NK-92 (cell line): ENCODE data around the gene UNC5C.
"Not testable (repeated sequence)": the region's sequence is repeated elsewhere in the genome, so short reads cannot be mapped to it uniquely, and the experiment has no call there.

Experiments
- DNase-seq: peaks from one replicate; lab custom pipeline; 2025; ENCODE audit not compliant: unreplicated experiment; lab: John Stamatoyannopoulos, UW

UNC5C gene

DNA sequence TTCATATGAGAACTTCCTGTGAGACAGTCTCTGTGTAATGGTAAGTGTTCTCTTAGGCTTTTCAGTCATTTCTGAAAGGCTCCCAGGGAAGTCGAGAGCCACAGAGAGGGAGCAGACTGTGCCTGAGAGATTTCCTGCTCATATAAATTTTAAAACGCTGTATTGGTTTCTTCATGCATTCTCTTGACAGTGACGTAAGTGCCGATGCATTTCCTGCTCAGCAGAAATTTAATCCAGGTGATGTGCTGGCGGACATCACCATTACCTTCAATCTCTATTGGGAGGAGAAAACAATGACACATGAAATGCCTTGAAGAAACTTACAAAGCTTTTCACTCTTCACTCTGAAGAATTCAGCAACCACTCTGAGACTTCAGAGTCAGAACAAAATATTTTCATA is 407.4 kb downstream of the UNC5C start:
- DNase-seq = no peak

DNA sequence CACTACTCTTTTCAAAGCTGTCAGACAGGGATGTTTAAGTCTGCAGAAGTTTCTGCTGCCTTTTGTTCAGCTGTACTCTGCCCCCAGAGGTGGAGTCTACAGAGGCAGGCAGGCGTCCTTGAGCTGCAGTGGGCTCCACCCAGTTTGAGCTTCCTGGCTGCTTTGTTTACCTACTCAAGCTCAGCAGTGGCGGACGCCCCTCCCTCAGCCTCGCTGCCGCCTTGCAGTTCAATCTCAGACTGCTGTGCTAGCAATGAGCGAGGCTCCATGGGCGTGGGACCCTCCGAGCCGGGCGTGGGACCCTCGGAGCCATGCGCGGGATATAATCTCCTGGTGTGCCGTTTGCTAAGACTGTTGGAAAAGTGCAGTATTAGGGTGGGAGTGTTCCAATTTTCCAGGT is 409.3 kb downstream of the UNC5C start:
- DNase-seq = not testable (repeated sequence)

DNA sequence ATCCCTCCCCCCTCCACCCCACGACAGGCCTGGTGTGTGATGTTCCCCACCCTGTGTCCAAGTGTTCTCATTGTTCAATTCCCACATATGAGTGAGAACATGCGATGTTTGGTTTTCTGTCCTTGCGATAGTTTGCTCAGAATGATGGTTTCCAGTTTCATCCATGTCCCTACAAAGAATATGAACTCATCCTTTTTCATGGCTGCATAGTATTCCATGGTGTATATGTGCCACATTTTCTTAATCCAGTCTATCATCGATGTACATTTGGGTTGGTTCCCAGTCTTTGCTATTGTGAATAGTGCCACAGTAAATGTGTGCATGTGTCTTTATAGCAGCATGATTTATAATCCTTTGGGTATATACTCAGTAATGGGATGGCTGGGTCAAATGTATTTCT is 414.8 kb downstream of the UNC5C start:
- not testable (repeated sequence) for DNase-seq

DNA sequence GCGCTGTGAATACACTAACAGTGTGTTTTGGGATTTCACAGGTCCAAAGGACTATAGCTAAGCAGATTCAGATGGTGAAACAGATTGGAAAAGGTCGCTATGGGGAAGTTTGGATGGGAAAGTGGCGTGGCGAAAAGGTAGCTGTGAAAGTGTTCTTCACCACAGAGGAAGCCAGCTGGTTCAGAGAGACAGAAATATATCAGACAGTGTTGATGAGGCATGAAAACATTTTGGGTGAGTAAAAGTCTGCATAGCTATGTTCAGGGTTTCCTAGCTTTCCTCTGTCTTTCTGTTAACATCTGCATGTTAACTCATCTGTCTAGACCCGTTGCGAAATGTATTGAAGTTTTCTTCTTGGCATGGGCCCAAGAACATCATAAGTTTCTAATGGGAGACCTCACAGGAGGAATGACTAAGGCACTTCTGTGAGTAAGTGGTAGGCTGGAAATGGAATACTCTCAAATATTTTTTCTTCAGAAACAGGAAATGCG is 418.9 kb downstream of the UNC5C start:
- DNase-seq = no peak

DNA sequence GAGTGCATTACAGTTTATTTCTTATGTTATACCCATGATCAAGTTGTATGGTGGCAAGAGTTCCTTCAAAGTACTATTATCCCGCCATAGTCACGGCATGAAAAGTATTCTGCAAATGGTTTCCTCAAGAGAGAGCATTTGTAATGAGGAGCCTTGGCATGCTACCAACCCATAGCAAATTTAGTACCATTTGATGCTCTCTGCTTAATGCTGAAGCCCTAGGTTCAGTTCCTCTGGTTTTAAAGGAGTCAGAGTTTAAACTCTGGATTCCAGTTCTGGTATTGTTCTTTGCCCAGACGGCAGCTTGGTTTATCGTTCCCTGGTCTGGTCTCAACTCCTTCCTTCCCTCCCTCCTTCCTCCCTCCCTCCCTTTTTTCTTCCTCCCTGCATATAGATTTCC is 419.7 kb downstream of the UNC5C start:
- DNase-seq = no peak

DNA sequence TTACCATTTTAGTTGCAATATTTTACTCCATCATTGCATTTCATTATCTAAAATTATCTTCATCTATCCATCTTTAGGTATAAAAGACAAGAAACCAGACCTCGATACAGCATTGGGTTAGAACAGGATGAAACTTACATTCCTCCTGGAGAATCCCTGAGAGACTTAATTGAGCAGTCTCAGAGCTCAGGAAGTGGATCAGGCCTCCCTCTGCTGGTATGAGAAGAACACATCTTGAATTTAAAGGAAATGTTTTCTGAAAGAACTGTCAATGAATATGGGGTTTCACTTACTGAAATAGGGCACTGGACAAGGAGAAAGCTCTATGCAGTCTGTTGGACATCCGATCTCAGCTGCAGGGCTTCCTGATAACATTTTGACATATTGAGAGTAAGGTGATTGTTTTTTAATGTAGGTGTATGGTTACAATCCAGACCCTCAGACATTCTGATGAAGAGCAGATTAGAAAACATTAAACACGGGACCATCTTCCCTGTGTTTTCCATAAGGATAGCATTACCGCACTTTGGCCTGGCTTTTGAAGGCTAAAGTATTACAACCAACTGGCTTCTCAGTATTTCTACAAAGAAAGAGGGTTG is 423.8 kb downstream of the UNC5C start:
- no peak for DNase-seq

DNA sequence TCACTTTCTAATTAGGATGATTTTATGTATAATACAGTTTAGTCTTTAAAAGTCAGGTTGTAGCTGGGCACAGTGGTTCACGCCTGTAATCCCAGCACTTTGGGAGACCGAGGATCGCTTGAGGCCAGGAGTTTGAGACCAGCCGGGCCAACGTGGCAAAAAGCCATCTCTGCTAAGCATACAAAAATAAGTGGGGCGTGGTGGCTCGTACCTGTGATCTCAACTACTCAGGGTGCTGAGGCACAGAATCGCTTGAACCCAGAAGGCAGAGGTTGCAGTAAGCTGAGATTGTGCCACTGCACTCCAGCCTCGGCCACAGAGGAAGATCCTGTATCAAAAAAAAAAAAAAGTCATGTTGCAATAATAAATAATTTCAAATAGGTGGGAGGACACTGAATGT is 426.8 kb downstream of the UNC5C start:
- DNase-seq = no peak

DNA sequence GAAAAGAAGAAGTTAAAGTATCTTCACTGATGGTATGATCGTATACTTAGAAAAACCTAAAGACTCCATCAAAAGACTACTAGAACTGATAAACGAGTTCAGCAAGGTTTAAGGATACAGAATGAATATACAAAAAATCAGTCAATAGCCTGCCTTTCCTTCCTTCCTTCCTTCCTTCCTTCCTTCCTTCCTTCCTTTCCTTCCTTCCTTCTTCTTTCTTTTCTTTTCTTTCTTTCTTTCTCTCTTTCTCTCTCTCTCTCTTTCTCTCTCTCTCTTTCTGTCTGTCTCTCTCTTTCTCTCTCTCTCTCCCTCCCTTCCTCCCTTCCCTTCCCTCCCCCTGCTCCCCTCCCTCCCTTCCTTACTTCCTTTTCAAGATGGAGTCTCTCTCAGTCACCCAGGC is 428.3 kb downstream of the UNC5C start:
- DNase-seq = no peak

DNA sequence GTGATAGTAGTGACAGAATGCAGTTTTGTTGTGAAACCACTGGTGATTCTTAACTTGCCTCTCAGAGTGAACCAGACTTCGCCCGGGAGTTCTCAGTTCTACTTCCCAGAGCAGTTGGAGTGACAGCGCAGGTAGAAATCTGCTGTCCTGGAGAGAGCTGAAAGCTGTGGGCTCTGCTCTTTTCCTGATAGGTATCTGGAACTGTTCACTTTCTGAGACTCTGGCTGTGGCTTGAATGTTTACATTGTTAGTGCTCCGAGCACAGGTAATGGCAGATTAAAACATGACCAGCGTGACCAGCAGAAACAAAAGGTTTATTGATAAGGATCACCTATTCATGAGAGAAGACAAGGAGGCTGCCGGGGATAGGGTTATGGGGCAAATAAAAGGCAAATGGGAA is 430.3 kb downstream of the UNC5C start:
- DNase-seq = no peak

DNA sequence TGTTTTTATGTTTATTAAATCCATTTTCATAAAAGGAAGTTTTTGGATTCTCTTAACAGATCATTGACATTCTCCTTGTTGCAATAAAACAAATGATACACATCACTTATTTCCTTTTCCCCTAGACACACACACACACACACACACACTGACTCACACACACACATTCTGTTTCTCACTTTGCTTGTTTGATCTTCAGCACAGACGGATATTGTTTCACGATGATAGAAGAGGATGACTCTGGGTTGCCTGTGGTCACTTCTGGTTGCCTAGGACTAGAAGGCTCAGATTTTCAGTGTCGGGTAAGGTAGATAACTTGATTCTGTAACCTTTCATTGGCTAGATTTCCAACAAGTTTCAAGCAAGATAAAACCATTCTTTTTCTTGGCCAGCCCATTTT is 434.3 kb downstream of the UNC5C start:
- DNase-seq = no peak
